NCI-H187 treated with DMSO at 0.1 percent for 48 hours (cell line): Measurements from ENCODE around the gene CD3G.

ENCODE experiments used
- DNase-seq: peaks from one replicate; lab custom pipeline; 2025; lab: John Stamatoyannopoulos, UW

CD3G gene

DNA sequence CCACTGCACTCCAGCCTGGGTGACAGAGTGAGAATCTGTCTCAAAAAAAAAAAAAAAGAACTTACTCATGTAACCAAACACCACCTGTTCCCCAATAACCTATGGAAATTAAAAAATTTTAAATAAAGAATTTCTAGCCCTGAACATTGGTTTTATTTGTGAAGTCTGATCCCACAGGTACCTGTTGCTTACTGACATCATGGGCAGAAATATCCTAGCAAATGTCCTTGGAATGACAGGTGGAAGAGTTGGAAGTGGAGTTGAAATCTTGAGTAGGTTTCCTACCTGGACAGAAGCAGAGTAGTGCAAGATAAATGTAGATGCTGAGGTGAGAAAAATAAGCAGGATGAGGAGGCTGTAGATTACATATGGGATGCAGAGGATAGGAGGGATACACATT lies 18.9 kb upstream of the CD3G start:
- DNase-seq = no peak

DNA sequence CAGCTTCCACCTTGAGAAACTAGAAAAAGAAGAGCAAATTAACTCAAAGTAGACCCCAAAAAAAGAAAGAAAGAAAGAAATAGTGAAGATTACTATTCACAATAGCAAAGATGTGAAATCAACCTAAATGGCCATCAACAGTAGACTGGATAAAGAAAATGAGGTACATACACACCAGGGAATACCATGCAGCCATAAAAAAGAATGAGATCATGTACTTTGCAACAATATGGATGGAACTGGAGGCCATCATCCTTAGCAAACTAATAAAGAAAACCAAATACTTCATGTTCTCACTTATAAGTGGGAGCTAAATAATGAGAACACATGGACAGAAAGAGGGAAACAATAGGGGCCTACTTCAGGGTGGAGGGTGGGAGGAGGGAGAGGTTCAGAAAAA lies 15.4 kb upstream of the CD3G start:
- DNase-seq = no peak

DNA sequence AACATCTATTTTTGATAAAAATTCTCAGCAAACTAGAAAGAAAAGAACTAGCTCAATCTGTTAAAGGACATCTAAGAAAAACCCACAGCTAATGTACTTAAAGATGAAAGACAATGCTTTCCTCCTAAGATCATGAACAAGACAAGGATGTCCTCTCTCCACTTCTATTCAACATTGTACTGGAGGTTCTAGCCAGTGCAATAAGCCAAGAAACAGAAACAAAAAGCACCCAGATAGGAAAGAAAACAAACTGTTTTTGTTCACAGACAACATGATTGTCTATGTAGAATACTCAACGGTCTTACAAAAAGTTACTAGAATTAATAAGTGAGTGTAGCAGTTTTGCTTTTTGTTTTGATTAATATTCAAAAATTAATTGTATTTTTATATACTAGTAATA lies 9.4 kb upstream of the CD3G start:
- DNase-seq = no peak

DNA sequence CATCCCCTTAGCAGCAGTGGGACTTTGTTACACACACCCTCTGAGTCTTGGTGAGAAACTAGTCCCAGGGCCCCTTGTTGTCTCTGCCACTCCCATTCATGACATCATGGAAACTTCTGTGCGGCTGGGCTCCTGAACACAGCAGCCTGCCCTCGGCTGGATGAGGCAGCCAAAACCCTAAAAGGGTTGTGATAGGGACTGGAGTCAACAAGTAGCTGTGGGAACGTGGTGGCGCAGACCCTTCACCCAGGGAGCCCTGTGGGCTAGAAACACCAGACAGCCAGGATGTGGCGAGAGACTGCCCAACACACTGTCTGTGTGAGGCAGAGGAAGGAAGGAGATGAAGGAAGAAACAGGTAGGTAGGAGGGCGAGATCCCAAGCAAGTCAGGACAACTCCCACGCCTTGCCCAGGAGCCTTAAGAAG lies 5.5 kb upstream of the CD3G start:
- no peak for DNase-seq

DNA sequence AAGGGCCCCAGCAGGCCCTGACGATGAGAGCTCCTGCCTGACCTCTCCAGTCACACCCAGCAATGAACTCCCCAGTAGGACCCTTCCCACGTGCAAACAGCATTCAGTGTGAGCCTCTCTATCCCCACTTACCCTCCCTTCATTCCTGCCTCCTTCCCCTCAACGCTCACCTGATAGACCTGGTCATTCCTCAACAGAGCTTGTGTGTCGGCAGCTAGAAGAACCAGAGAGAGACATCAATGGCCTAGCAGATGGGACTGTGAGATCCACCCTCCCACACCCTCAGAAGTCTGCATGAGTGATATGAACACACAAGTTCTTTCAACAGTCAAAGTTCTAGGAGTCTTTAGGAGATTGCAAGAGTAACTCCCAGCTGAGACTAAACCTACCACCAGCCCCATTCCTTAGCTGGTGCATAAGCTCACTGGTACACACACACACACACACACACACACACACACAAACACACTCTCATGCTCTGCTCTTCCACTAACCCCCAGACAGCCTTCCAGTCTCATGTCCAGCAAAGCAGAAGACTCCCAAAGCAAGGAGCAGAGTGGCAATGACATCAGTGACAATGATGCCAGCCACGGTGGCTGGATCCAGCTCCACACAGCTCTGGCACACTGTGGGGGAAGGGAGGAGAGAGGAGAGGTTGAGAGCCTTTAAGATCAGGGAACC lies 4.7 kb upstream of the CD3G start:
- DNase-seq = no peak

DNA sequence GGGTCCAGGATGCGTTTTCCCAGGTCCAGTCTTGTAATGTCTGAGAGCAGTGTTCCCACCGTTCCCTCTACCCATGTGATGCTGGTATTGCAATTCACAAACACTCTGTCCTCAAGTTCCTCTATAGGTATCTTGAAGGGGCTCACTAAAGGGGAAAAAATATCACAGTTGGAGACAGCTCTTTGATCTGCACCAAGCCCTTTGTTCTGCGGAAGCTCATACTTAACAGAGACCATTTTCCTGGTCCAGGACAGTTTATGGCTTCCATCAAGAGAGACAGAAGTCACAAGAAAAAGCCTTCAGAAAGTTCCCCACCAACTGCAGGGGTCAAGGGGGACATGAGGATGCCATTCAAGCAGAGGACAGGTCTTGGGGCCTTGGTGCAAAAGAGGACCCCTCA lies 3.7 kb upstream of the CD3G start:
- DNase-seq = no peak

DNA sequence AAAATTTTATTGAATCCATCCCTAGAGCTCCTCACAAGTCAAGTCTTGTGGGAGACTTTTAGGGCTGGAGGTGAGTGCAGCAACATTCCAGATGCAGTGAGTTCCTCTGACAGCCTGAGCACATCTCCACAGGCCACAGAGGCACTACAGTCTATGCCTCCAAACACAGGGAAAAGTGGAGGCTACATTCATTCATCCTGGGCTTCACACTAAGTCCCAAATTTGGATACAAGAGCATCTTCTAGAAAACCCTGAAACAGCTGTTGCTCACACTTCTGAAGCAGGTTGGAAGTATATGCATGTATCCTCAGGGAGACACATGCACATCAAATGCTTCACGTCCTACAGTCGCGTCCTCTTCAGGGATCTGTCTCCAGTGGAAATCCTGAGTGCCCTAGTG lies 2.9 kb upstream of the CD3G start:
- no peak for DNase-seq

DNA sequence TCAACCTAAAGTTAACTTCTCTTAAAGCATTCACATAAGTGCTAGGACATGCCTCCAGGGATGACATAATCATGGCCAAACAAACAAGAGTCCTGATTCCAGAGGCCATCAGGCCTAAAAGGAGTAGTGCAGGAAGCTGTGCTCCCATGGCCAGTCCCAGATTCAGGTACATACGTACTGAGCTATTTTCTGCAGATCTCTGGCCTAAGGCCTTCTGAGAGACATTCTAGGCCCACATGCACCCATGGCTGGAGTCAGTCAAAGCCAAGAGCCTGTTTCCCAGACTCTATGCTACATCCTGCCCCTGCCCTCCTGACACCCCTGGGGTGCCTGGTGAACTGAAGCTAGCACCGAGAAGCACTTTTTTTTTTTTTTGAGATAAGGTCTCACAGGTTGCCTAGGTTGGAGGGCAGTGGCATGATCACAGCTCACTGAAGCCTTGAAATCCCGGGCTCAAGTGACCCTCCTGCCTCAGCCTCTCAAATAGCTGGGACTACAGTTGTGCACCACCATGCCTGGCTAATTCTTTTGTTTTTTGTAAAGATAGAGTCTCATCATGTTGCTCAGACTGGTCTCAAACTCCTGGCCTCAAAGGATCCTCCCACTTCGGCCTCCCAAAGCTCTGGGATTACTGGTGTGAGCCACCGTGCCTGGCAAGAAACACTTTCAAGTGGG lies 2.2 kb upstream of the CD3G start:
- DNase-seq = no peak

DNA sequence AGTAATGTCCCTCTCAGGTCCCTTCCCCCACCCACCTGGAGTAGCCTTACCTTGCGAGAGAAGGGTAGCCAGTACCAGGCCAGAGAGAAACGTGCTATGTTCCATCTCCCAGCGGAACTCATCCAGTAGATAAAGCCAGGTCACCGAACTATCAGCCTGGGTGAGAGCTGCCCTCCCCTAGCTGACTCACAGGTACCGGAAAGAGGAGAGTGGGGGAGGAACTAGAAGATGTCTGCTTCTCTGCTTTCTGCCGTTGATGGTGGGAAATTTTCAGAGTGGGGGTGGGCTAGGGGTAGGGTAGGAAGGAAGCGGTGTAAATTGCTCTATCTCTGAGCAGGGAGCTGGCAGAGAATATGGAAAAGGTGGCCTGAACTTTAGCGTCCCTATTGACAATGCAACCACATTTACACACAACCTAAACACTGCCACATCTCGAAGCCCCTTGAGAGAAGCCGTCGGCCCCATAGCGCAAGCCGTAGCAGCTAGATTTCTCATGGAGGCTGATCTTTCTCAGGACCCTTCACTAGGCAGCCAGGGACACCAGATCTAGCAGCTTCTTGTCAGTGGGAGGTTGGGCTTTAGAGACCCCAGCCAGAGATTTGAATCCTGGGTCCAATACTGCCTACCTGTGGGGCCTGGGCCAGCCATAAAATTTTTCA lies 1.5 kb upstream of the CD3G start, which contains the start of gene CD3D:
CD3D (minus strand) TSS at position 203 of the 659 bp plus-strand sequence; CDS start at position 105, 98 bp downstream.
- no peak for DNase-seq

DNA sequence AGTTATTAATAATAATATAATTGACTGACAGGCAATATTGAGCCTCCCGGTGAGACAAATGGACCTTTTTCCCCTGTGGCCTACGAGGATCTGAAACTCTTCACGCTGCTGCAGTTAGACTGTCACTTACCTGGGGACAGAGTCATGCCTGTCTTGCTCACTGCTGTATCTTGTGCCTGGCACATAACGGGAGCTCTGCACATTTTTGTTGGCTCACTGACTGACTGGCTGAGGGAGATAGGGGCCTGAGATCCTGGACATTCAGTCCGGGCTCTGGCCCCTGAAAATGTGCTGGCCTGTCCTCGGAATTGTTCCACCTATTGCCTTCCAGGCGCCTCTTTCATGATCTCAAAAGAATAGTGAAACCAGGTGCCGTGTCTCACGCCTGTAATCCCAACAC lies 896 bp upstream of the CD3G start:
- no peak for DNase-seq

DNA sequence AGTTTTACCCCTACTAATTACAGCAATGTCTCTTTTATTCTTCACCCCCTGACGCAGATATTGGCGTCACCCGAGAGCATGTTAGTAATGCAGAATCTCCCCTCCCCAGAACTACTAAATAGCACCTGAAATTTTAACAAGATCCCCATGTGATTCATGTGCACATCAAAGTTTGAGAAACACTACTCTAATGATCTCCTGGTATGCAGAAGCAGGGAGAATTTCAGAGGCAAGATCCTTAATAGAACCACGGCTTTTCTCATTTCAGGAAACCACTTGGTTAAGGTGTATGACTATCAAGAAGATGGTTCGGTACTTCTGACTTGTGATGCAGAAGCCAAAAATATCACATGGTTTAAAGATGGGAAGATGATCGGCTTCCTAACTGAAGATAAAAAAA lies 5.3 kb downstream of the CD3G start:
- no peak for DNase-seq

DNA sequence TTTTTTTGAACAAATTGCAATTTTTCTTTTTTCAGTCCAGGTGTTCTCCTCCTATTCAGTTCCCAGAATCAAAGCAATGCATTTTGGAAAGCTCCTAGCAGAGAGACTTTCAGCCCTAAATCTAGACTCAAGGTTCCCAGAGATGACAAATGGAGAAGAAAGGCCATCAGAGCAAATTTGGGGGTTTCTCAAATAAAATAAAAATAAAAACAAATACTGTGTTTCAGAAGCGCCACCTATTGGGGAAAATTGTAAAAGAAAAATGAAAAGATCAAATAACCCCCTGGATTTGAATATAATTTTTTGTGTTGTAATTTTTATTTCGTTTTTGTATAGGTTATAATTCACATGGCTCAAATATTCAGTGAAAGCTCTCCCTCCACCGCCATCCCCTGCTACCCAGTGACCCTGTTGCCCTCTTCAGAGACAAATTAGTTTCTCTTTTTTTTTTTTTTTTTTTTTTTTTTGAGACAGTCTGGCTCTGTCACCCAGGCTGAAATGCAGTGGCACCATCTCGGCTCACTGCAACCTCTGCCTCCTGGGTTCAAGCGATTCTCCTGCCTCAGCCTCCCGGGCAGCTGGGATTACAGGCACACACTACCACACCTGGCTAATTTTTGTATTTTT lies 9.1 kb downstream of the CD3G start:
- no peak for DNase-seq

DNA sequence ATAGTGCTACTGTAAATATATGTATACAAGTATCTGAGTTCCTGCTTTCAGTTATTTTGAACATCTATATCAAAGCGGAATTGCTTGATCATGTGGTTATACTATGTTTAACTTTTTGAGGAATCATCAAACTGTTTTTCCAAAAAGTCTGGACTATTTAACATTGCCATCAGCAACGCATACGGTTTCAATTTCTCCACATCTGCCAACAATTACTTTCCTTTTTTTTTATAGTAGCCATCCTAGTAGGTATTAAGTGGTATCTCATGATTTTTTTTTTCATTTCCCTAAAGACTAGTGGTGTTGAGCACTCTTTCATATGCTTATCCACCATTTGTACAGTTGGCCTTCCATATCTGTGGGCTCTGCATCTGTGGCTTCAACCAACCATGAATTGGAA lies 13.9 kb downstream of the CD3G start:
- DNase-seq = no peak

DNA sequence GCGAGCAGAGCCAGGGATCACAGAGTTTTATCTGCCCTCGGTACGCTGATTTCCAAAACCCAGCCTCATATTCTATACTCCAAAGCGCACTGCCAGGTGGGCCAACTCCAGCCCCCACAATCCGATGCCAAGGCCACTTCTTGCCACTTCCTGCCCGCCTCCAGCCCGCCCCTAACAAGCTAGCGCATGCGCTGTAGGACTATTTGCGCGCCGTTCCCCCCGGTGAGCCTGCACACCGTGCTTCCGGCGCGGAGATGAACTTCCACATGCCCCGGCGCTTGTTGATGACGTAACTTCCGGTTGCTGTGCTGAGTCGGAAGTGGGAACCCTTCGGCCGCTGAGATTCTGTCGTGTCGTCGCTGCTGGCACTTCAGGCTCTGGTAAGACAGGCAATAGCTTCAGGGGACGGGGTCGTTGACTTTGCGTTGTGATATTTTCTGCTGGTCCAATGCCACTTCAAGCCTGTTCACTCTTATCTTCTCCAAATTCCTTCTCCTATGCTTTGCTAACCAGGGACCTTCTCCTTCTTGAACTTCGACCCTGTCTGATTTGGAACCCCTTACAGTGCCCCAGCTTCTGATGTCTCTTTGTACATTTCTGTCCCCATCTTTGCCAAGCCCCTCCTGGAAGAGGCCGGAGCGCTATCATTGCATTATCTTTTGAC lies 15.3 kb downstream of the CD3G start, which contains the start of gene UBE4A:
UBE4A (plus strand) TSS at position 306 of the 664 bp plus-strand sequence. CDS start 5,481 bp downstream, outside the sequence.
- peak; percentile 52 for DNase-seq

DNA sequence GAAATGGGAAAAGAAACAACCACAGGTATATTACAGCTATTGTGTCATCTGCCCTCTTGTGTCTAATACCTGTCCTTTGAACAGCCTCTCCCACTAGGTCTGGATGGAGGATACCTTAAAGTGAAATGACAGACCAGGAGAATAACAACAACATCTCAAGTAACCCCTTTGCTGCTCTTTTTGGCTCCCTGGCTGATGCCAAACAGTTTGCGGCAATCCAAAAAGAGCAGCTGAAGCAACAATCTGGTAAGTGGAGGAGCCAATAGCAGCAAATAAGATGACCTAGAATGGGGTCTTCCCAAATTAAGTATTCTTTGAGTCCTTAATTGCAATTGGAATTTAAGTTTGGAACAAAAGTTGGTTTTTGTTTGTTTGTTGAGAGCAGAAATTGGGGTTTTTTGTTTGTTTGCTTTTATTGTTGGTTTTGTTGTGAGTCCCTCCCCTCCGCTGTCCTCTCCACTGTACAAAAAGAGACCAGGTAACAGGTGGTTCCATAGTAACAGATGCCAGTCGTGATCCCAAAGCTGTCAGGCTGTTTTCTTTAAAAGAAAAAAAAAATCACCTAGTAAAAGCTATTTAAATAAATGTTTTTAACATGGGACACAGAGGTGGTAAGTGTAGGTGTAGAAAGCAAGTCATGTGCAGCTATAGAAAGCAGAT lies 20.9 kb downstream of the CD3G start:
- DNase-seq = no peak

DNA sequence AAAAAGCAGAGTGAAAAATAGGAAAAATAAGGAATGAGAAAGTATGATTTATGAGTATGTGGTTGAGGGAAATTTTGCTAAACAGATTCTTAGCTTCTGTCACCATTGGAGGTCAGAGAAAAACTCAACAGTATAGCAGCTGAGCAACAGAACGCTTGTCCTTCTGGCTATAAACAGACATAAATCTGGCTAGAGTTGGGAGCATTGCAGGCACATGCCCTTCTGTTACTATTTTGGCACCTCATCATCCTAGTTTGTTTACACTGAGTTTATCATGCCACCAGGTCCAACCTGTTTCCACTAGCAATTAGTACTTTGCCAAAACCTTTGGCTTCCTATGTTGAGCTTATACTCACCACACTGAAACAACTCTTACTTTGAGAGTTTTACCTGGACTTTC lies 22.1 kb downstream of the CD3G start:
- DNase-seq = no peak

DNA sequence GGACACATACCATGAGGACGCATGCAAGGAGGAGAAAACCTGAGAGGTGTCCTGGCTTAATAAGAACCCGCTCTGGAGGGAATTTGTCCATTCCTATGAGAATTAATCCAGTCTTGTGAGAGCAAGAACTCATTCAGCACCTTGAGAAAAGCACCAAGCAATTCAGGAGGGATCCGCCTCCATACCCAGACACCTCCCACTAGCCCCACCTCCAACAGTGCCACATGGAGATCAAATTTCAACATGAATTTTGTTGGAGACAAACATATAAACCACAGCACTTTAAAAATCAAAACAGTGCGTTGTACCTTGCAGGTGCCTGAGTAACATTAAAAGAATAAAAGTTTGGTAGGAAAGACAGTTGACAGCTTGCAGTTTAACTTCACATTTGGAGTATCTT lies 26.6 kb downstream of the CD3G start:
- DNase-seq = no peak

DNA sequence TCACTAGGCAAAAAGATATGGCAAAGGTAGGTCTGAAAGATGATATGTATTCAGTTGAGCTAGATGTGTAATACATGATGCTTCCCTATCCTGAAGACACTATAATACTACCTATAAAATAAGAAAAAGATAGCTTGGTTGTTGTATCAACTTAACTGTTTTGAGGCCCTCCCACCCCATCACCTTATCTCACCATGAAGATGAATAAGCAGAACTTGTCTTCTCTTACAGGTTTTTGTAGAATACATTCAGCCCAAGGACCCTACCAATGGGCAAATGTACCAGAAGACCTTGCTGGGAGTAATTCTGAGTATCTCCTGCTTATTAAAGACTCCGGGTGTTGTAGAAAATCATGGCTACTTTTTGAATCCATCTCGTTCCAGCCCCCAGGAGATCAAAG lies 29.1 kb downstream of the CD3G start:
- no peak for DNase-seq

DNA sequence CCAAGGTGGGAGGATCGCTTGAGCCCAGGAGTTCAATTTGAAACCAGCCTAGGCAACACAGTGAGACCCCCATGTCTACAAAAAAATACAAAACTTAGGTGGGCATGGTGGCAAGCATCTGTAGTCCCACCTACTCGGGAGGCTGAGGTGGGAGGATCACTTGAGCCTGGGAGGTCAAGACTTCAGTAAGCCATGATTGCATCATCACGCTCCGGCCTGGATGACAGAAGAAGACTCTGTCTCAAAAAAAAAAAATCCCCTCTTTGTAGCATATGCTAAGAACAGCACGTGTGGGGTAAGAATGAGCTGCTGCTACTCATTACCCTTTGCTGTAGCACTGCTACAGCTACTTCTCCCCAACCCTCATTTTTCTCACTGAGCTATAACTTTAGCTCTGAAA lies 29.7 kb downstream of the CD3G start:
- DNase-seq = no peak

DNA sequence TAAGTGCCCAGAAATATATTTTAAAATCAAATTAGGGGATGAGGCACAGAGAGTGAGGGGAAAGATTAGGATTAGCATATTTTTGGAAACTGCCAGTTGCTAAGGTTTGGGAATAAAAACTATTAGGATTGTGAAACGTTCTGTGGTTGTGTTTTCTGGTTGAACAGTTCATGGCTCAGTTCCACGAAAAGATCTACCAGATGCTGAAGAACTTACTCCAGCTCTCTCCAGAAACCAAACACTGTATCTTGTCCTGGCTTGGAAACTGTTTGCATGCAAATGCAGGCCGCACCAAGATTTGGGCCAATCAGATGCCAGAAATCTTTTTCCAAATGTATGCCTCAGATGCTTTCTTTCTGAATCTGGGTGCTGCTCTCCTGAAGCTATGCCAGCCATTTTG lies 30.6 kb downstream of the CD3G start:
- no peak for DNase-seq

DNA sequence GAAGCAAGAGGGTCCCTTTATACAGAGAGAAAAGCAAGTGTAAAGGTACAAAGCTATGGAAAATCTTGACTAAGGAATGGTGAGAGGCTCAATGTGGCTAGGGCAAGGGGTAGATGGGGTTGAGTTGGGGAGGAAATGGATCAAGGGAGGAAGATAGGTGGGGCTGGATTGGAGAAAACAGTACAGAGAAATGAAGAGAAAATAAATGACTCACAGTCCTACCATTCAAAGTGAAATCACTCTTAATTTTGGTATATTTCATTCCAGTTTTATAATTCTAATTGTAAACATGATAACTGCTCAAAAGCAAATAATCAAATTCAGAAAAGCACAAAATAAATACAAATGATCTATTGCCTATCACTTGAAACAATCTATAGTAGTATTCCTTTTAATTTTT lies 31.8 kb downstream of the CD3G start:
- DNase-seq = no peak

DNA sequence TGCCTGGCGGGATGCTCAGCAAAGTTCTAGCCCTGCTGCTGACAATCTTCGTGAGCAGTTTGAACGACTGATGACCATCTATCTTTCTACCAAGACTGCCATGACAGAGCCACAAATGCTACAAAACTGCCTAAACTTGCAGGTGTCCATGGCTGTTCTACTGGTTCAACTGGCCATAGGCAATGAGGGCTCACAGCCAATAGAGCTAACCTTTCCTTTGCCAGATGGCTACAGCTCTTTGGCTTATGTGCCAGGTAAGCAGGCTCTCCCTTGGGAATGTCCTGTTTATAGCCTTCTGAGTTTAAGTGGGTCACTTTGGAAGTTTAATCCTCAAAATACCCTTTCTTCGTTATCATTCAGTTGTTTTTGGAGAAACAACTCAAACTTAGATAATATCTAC lies 35.4 kb downstream of the CD3G start:
- DNase-seq = no peak
